Tibial artery (tissue), 4 donors: Measurements from ENCODE around the gene CYP3A7.
A peak's percentile ranks its signal among the peaks of the same experiment; 100 is the strongest.

Experiments used
- DNase-seq, 2 donors: peaks; one replicate each; pipeline ENCODE4 v3.0.0-alpha.2; 2019
- H3K27ac ChIP-seq, 2 donors: fragments of 200-600 bp; sonication (generic) in 1 of 2; 1 replicate in 1 of 2; 2 replicates in 1 of 2; pipeline ENCODE4 v1.5.1; 2018 to 2019; ENCODE audit warnings: mild to moderate bottlenecking in 1 of 2
- H3K27me3 ChIP-seq, 2 donors: fragments of 200-600 bp; sonication (generic) in 1 of 2; one replicate each; pipeline versions ENCODE4 v1.5.1 to v1.6.0; 2016 to 2019
- H3K36me3 ChIP-seq, 3 donors: fragments of 200-600 bp; sonication (generic) in 2 of 3; one replicate each; pipeline ENCODE4 v1.5.1; 2016 to 2019; ENCODE audit warnings: mild to moderate bottlenecking in 2 of 3
- H3K4me1 ChIP-seq, 4 donors: fragments of 200-600 bp; sonication (generic) in 2 of 4; 1 replicate in 3 of 4; 2 replicates in 1 of 4; pipeline ENCODE4 v1.5.1; 2016 to 2019
- H3K4me3 ChIP-seq, 2 donors: fragments of 200-600 bp; sonication (generic) in 1 of 2; 1 replicate in 1 of 2; 2 replicates in 1 of 2; pipeline ENCODE4 v1.5.1; 2018 to 2019; ENCODE audit warnings: mild to moderate bottlenecking in 2 of 2
- H3K9me3 ChIP-seq, 3 donors: fragments of 200-600 bp; sonication (generic) in 1 of 3; one replicate each; pipeline ENCODE4 v1.5.1; 2016 to 2019
- CTCF ChIP-seq, 2 experiments: fragments of 200-600 bp in 1 of 2; fragments of 450-650 bp in 1 of 2; IDR thresholded peaks; one replicate each; pipeline ENCODE4 v1.5.1; 2017 to 2019; ENCODE audit warnings: antibody characterized with exemption in 2 of 2, mild to moderate bottlenecking in 1 of 2, moderate library complexity in 1 of 2
- intact Hi-C: fragments of 100-400 bp; cut with DNase I; formaldehyde crosslinking; loops from one replicate; pipeline ENCODE4 v1.15.0; 2023; ENCODE audit warnings: low total_unique reads

The CYP3A7 gene

GRCh38 chr7:99733448-99733847, 1.5 kb downstream of the CYP3A7 start:
- Histone ChIP-seq H3K4me1 (no peaks in the 10 kb centered on the region), H3K36me3 (peaks cover 0 to 3% (median 0%) of the 10 kb centered on the region in 3 donors), H3K4me3 (no peak overlapping the region), H3K9me3 (no peaks in the 10 kb centered on the region), H3K27ac (no peak overlapping the region), H3K27me3 (no peaks in the 10 kb centered on the region)
- intact Hi-C loops, result no loop called here
- TF ChIP-seq CTCF (IDR thresholded peaks at IDR 0.05), result peak in 1 of 2 experiments; percentile 6
- no peak for DNase-seq

GRCh38 chr7:99733003-99733402, 2.0 kb downstream of the CYP3A7 start:
- intact Hi-C loops, result no loop called here
- no peak overlapping the region for H3K27ac ChIP-seq
- H3K4me3 ChIP-seq, result no peak overlapping the region
- TF ChIP-seq CTCF (IDR thresholded peaks at IDR 0.05), result no peak
- H3K27me3 ChIP-seq, result no peaks in the 10 kb centered on the region
- peaks cover 0 to 3% (median 0%) of the 10 kb centered on the region in 3 donors for H3K36me3 ChIP-seq
- no peaks in the 10 kb centered on the region for H3K4me1 ChIP-seq
- DNase-seq, result no peak
- no peaks in the 10 kb centered on the region for H3K9me3 ChIP-seq

GRCh38 chr7:99731638-99732374, 3.2 kb downstream of the CYP3A7 start:
- intact Hi-C loops, result no loop called here
- Histone ChIP-seq H3K4me1 (no peaks in the 10 kb centered on the region), H3K4me3 (no peak overlapping the region), H3K9me3 (no peaks in the 10 kb centered on the region), H3K27me3 (no peaks in the 10 kb centered on the region), H3K27ac (no peak overlapping the region), H3K36me3 (peaks cover 0 to 3% (median 0%) of the 10 kb centered on the region in 3 donors)
- DNase-seq, result no peak
- no peak for TF ChIP-seq CTCF (IDR thresholded peaks at IDR 0.05)

GRCh38 chr7:99730992-99731391, 4.0 kb downstream of the CYP3A7 start:
- Histone ChIP-seq H3K4me3 (no peak overlapping the region), H3K36me3 (no peaks in the 10 kb centered on the region), H3K9me3 (no peaks in the 10 kb centered on the region), H3K4me1 (no peaks in the 10 kb centered on the region), H3K27ac (no peak overlapping the region), H3K27me3 (no peaks in the 10 kb centered on the region)
- TF ChIP-seq CTCF (IDR thresholded peaks at IDR 0.05), result no peak
- DNase-seq, result no peak
- intact Hi-C loops, result no loop called here

- TF ChIP-seq CTCF (IDR thresholded peaks at IDR 0.05), result no peak
- intact Hi-C loops, result no loop called here
- no peaks in the 10 kb centered on the region for H3K9me3 ChIP-seq
Measured at GRCh38 chr7:99730238-99730810, 4.7 kb downstream of the CYP3A7 start.

More at GRCh38 chr7:99730238-99730810, 4.7 kb downstream of the CYP3A7 start:
- no peaks in the 10 kb centered on the region for H3K4me1 ChIP-seq
- no peaks in the 10 kb centered on the region for H3K36me3 ChIP-seq
- H3K4me3 ChIP-seq, result no peak overlapping the region
- H3K27me3 ChIP-seq, result no peaks in the 10 kb centered on the region
- H3K27ac ChIP-seq, result no peak overlapping the region
- DNase-seq, result no peak
